Right lobe of liver (tissue), 6 donors: ENCODE measurements around the gene ZC3HAV1. TPM values are rescaled to one million over a fixed set of nuclear protein-coding genes. Genes with fewer than 3 reads are reported as not detected.
A peak's percentile ranks its signal among the peaks of the same experiment; 100 is the strongest.

ENCODE experiments used
- ATAC-seq, 4 donors: fragments of 200-7000 bp; cut with Tn5 transposase; one replicate each; pipeline ENCODE4 v1.9.1; 2020; ENCODE audit warnings: mild to moderate bottlenecking in 4 of 4, moderate library complexity in 4 of 4
- DNase-seq, 3 donors: peaks; one replicate each; pipeline ENCODE4 v3.0.0-alpha.2; 2020
- H3K27ac ChIP-seq, 3 donors: fragments of 200-600 bp; one replicate each; pipeline ENCODE4 v1.8.0; 2022
- H3K27me3 ChIP-seq, 2 donors: fragments of 200-600 bp; one replicate each; pipeline ENCODE4 v1.8.0; 2022
- H3K36me3 ChIP-seq, 4 donors: fragments of 200-600 bp; sonication (generic) in 1 of 4; one replicate each; pipeline versions ENCODE4 v1.5.1 to v1.8.0; 2017 to 2022; ENCODE audit warnings: control low read depth in 1 of 4
- H3K4me1 ChIP-seq, 4 donors: fragments of 200-600 bp; sonication (generic) in 1 of 4; one replicate each; pipeline versions ENCODE4 v1.5.1 to v1.8.0; 2017 to 2022; ENCODE audit warnings: control low read depth in 1 of 4
- H3K4me3 ChIP-seq, 3 donors: fragments of 200-600 bp; one replicate each; pipeline ENCODE4 v1.8.0; 2022
- H3K9me3 ChIP-seq, 4 donors: fragments of 200-600 bp; sonication (generic) in 1 of 4; one replicate each; pipeline versions ENCODE4 v1.5.1 to v1.8.0; 2017 to 2022; ENCODE audit warnings: control low read depth in 1 of 4
- POLR2A ChIP-seq: fragments of 450-650 bp; IDR thresholded peaks from one replicate; pipeline ENCODE4 v1.6.1; 2017; ENCODE audit warnings: antibody characterized with exemption, mild to moderate bottlenecking
- WGBS: methylation state at CpG from one replicate; pipeline ENCODE4 v1.1.6; 2018; ENCODE audit warnings: low coverage, low lambda C conversion rate; ENCODE audit not compliant: insufficient coverage; ENCODE audit errors: missing lambda C conversion rate; 5-methylcytosine and 5-hydroxymethylcytosine counted together
- intact Hi-C, 2 donors: fragments of 100-400 bp; cut with DNase I; formaldehyde crosslinking; loops; one replicate each; pipeline versions ENCODE4 v1.11.2 to v1.14.1; 2022
- total RNA-seq, 6 experiments: library from RNA; depleted of rRNA in 2 of 6; stranded (reverse); fragments of >200 nt in 2 of 6; fragmentation: NEBNext Ultra II Directional in 3 of 6; extraction: Animal tissue kit (Norgen Biotek cat#: 25700) in 3 of 6; gene quantifications; one replicate each; pipeline versions ENCODE4 v1.1.0 to v1.2.4, GENCODE V29; 2016 to 2023
- TF ChIP-seq, protein P1 (sequence below), 4 donors: fragments of 200-600 bp in 3 of 4; fragments of 450-650 bp in 1 of 4; IDR thresholded peaks; one replicate each; pipeline versions ENCODE4 v1.5.1 to v1.8.0; 2016 to 2022; ENCODE audit warnings: antibody characterized with exemption in 4 of 4, mild to moderate bottlenecking in 2 of 4
- donor health status: DM: no; HTN: yes; CAD: no.
- donor health status: DM: no; HTN: no; CAD: no.
- donor health status: DM: no; HTN: no; CAD: no.
- donor health status: DM: no; HTN: yes; CAD: no.
- donor health status: DM: no; HTN: yes; CAD: no.

Gene ZC3HAV1
- total RNA-seq, 6 experiments from 2014 or later, result 12.3 to 20.6 (median 17.7) TPM

DNA sequence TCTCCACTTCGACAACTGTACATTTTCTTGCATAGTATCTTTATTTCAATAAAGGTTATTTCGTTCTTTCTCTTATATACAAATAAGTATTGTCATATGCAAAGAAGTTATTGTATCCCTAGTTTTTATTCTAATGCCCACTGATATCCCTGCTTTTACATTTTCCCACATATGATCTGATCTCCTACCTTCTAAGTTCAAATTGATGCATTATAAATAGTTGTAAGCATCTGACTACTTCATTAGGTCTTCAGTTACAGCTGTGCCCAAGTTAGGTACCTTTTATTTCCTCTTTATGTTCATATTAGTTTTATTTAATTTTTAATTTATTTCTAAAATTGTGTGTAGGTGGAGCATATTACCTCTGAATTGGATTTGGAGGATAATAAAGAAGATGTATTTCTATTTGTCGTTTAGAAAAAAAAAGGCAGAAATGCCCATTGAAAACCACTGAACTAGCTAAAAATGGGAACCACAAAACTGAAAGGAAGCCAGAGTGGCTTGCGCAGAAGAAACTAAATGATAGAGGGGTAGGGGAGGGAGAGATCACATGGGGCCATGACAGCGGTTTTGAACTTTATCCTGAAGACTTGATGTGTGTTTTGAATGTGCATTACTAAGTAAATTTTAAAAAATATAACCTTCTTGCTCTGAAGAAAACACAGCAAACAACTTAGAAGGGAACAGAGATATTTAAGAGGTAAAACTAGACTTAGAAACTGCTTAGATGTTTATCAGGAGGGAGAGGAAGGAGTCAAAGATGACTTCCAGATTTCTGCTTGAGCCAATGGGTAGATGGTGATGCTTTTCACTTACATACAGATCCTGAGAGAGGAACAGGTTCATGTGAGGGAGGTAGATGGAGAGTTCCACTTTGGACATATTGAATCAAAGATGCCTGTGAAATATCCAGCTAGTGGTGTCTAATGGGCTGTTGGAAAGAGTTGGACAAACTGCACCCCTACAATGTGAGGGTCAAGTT lies 64.4 kb downstream of the ZC3HAV1 start:
- H3K27me3 ChIP-seq, result no peaks in the 10 kb centered on the region
- intact Hi-C loops, result no loop called here
- no peak overlapping the region for H3K4me3 ChIP-seq
- H3K4me1 ChIP-seq, result no peaks in the 10 kb centered on the region
- no peak overlapping the region for H3K27ac ChIP-seq
- WGBS, result 63% methylated on average over 5 of the region's 5 CpGs
- no peaks in the 10 kb centered on the region for H3K9me3 ChIP-seq
- ATAC-seq (peak in 2 of 4 donors; percentile 36 to 58), DNase-seq (no peak)
- H3K36me3 ChIP-seq, result peaks cover 0 to 46% (median 14%) of the 10 kb centered on the region in 4 donors
- TF ChIP-seq, protein P1, sequence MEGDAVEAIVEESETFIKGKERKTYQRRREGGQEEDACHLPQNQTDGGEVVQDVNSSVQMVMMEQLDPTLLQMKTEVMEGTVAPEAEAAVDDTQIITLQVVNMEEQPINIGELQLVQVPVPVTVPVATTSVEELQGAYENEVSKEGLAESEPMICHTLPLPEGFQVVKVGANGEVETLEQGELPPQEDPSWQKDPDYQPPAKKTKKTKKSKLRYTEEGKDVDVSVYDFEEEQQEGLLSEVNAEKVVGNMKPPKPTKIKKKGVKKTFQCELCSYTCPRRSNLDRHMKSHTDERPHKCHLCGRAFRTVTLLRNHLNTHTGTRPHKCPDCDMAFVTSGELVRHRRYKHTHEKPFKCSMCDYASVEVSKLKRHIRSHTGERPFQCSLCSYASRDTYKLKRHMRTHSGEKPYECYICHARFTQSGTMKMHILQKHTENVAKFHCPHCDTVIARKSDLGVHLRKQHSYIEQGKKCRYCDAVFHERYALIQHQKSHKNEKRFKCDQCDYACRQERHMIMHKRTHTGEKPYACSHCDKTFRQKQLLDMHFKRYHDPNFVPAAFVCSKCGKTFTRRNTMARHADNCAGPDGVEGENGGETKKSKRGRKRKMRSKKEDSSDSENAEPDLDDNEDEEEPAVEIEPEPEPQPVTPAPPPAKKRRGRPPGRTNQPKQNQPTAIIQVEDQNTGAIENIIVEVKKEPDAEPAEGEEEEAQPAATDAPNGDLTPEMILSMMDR (IDR thresholded peaks at IDR 0.05), result no peak
- no peak for TF ChIP-seq POLR2A

DNA sequence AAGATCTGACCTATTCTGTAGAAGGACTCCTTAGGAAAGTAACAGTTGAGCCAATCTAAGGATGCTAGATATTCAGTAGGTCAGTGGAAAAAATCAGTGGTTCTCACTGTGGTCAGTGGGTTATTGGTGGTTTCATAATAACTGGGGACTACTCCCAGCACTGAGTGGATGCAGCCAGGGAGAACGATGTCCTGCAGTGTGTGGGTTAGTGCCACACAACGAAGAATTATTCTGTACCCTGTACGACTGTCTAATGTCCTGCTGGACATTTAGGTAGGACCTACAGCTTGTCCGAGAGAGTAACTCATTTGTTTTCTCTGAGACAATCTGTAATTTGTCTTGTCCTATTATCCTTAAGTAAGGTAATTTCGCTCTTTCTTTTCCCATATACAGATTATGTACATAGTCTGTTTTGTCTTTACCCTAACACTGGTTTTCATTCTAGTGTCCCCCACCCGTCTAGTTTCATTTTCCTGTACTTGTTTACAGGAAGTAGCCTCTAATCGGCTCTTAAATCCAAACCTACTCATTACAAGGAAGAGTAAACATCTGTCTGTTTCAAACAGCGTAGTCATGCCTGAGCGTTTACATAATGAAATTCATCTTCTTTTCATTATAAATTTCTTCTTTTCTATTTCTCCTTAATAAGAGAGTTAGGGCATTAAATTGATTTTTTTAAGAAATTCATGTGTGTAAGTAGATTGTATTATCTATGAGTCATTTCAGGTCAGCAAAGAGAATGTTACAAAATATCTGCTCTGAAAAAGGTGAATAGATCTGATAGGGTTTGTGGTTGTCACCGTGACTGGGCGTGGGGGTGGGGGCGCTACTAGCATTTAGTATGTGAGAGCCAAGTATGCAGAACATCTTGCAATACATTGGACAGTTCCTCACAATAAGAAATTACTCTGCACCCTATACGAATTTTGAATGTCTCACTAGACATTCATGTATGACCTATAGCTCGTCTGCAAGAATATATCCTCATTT lies 65.4 kb downstream of the ZC3HAV1 start:
- intact Hi-C loops, result no loop called here
- no peak for TF ChIP-seq POLR2A
- TF ChIP-seq, protein P1 (IDR thresholded peaks at IDR 0.05), result no peak
- Histone ChIP-seq H3K36me3 (peaks cover 0 to 36% (median 10%) of the 10 kb centered on the region in 4 donors), H3K27me3 (no peaks in the 10 kb centered on the region), H3K9me3 (no peaks in the 10 kb centered on the region), H3K27ac (no peak overlapping the region), H3K4me1 (no peaks in the 10 kb centered on the region), H3K4me3 (no peak overlapping the region)
- 43% methylated on average over 11 of the region's 14 CpGs for WGBS
- peak in 1 of 3 donors; percentile 48 for DNase-seq
- peak; percentile 36 to 80 (median 50) for ATAC-seq

DNA sequence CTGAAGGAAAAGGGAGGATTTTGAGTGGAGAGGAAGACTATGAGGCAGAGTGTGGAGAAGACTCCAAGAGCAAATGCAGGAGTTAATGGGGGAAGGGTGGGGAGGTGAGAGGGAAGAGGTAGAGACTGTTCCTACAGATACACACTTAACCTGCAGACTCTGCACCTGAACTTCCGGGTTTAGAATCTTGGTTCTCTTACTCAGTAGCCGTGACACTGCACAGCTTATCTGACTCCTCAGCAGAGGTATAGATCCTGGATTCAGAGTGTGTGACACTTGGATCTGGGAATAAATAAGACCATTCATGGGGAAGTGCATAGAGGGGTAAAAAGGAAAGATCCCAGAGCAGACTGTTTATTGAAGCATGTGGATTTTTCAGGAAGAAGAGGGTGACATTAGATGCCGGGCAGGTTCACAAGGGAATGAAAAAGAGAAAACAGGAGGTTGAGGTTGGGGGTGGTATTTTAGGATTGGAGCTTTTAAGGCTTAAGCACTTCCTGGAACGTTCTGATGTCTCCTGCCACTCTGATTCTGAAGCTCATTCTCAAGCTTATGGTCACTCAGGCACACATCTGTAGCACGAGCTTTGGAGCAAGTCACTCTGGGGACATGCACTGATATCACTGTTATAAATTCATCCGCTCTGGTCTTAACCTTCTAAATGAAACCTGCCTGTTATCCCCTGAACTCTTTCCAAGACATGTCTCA lies 68.0 kb downstream of the ZC3HAV1 start:
- ATAC-seq, result peak in 1 of 4 donors; percentile 8
- WGBS, result 56% methylated on average over 6 of the region's 6 CpGs
- no peaks in the 10 kb centered on the region for H3K27me3 ChIP-seq
- no peak overlapping the region for H3K4me3 ChIP-seq
- intact Hi-C loops, result no loop called here
- H3K9me3 ChIP-seq, result no peaks in the 10 kb centered on the region
- H3K4me1 ChIP-seq, result no peaks in the 10 kb centered on the region
- DNase-seq, result no peak
- H3K36me3 ChIP-seq, result peaks cover 0 to 15% (median 6%) of the 10 kb centered on the region in 4 donors
- no peak overlapping the region for H3K27ac ChIP-seq
- TF ChIP-seq, protein P1 (IDR thresholded peaks at IDR 0.05), result no peak
- no peak for TF ChIP-seq POLR2A

GRCh38 chr7:139038691-139039090 lies 70.8 kb downstream of the ZC3HAV1 start:
- Histone ChIP-seq H3K27me3 (no peaks in the 10 kb centered on the region), H3K36me3 (no peaks in the 10 kb centered on the region), H3K4me3 (no peak overlapping the region), H3K4me1 (no peaks in the 10 kb centered on the region), H3K27ac (no peak overlapping the region), H3K9me3 (no peaks in the 10 kb centered on the region)
- TF ChIP-seq, protein P1 (IDR thresholded peaks at IDR 0.05), result no peak
- TF ChIP-seq POLR2A, result no peak
- WGBS, result 73% methylated on average over 2 of the region's 2 CpGs
- ATAC-seq, result no peak
- no peak for DNase-seq
- intact Hi-C loops, result no loop called here
